GM12864 (cell line): ENCODE results near the gene RNU2-1.

ENCODE experiments used
- DNase-seq: peaks from one replicate; pipeline ENCODE4 v3.0.0-alpha.2; 2011; ENCODE audit warnings: low read depth
- H3K4me3 ChIP-seq: 2 replicates; pipeline ENCODE4 v1.5.1; 2011; ENCODE audit warnings: mild to moderate bottlenecking, low read depth, low read length, control low read depth
- CTCF ChIP-seq: IDR thresholded peaks from 2 replicates; pipeline ENCODE4 v1.5.1; 2011; ENCODE audit warnings: low read depth, mild to moderate bottlenecking, moderate library complexity, low read length, control low read depth, inconsistent platforms; ENCODE audit errors: missing control alignments

RNU2-1 gene

GRCh38 chr17:43216369-43216761 is 17.4 kb downstream of the RNU2-1 start:
- no peak for DNase-seq
- no peak overlapping the region for H3K4me3 ChIP-seq
- no peak for TF ChIP-seq CTCF

- H3K4me3 ChIP-seq, result no peak overlapping the region
- no peak for DNase-seq
- no peak for TF ChIP-seq CTCF
These were observed 18.4 kb downstream of the RNU2-1 start for GRCh38 chr17:43215341-43215740.

- TF ChIP-seq CTCF, result no peak
- DNase-seq, result no peak
- H3K4me3 ChIP-seq, result no peak overlapping the region; the same call in 1 of the 2 replicates
These were observed 20.2 kb downstream of the RNU2-1 start for GRCh38 chr17:43213545-43213944.

GRCh38 chr17:43212641-43213490 is 20.9 kb downstream of the RNU2-1 start:
- peak overlapping the region; percentile 73 for H3K4me3 ChIP-seq
- DNase-seq, result peak; percentile 44
- TF ChIP-seq CTCF, result no peak

GRCh38 chr17:43211480-43212402 is 22.0 kb downstream of the RNU2-1 start, which contains the start of gene TMEM106A:
TMEM106A (plus strand) TSS chr17:43211875; CDS start chr17:43213042, 1,167 bp downstream.
- peak; percentile 56 for DNase-seq
- TF ChIP-seq CTCF, result peak; percentile 53
- H3K4me3 ChIP-seq, result peak within 1 kb of the TSS; percentile 73

GRCh38 chr17:43211123-43211479 is 22.7 kb downstream of the RNU2-1 start:
- no peak for DNase-seq
- peak overlapping the region; percentile 47 for H3K4me3 ChIP-seq
- no peak for TF ChIP-seq CTCF
